SK-N-SH (cell line): ENCODE measurements around the gene UBALD1.

Experiments used
- EZH2phosphoT487 ChIP-seq: fragments of 200-600 bp; sonication (generic); IDR thresholded peaks from 2 replicates; pipeline ENCODE4 v1.6.1; 2017; ENCODE audit warnings: low read depth, mixed run types, mild to moderate bottlenecking, antibody characterized with exemption, moderate library complexity, borderline replicate concordance
- MEF2A ChIP-seq: IDR thresholded peaks from 2 replicates; pipeline ENCODE4 v1.4.0; 2012; ENCODE audit warnings: low read depth, borderline replicate concordance
- TF ChIP-seq, protein P1 (sequence below): IDR thresholded peaks from 2 replicates; pipeline ENCODE4 v1.4.0; 2012; ENCODE audit warnings: low read depth, borderline replicate concordance
- TF ChIP-seq, protein P2 (sequence below): fragments of 200-600 bp; sonication (generic); IDR thresholded peaks from 2 replicates; pipeline ENCODE4 v1.6.1; 2017; ENCODE audit warnings: antibody characterized with exemption, mild to moderate bottlenecking, moderate library complexity
- TF ChIP-seq, protein P3 (sequence below): IDR thresholded peaks from 2 replicates; pipeline ENCODE4 v1.4.0; 2012; ENCODE audit warnings: low read depth
- TF ChIP-seq, protein P4 (sequence below): fragments of 150-350 bp; IDR thresholded peaks from 2 replicates; pipeline ENCODE4 v1.6.1; 2016; ENCODE audit warnings: mild to moderate bottlenecking, low read depth, low read length

DNA sequence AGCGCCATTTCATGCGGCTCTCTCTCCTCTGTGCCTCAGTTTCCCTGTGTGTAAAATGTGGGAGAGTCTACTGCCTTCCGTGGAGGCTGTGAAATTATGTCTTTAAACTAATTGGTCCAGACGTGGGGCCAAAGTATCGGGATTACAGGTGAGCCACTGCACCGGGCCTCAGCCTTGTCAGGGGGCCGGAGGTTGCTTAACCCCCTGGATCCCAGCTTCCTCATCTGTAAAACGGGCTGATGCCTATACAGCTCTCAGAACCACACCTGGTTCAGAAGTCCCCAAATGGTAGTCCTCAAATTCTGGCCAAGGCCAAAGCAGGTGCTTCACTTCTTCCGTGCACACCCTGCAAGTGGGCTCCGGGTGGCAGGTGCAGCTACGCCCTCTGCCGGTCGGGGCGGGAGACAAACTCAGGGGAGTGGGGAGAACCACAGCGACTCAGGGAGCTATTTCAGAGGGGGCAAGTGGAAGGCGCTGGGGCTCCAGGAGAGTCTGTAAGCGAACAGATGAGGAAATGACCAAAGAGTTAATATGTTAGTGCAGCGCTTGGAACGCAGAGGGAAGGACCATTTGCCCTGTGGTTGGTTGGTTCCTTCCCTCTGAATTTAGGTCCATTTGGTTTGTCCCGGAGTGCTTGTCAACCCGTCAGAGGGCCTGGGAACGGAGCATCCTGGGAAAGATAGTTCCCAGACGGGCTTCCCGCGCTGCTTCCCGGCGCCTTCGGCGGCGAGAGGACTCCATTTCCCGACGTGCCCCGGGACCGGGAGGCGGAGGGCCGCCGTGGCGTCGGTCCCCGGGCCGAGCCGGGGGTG is 9.5 kb upstream of the UBALD1 start, which contains the start of gene MGRN1:
- TF ChIP-seq, protein P1, sequence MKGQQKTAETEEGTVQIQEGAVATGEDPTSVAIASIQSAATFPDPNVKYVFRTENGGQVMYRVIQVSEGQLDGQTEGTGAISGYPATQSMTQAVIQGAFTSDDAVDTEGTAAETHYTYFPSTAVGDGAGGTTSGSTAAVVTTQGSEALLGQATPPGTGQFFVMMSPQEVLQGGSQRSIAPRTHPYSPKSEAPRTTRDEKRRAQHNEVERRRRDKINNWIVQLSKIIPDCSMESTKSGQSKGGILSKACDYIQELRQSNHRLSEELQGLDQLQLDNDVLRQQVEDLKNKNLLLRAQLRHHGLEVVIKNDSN = no peak
- TF ChIP-seq, protein P2, sequence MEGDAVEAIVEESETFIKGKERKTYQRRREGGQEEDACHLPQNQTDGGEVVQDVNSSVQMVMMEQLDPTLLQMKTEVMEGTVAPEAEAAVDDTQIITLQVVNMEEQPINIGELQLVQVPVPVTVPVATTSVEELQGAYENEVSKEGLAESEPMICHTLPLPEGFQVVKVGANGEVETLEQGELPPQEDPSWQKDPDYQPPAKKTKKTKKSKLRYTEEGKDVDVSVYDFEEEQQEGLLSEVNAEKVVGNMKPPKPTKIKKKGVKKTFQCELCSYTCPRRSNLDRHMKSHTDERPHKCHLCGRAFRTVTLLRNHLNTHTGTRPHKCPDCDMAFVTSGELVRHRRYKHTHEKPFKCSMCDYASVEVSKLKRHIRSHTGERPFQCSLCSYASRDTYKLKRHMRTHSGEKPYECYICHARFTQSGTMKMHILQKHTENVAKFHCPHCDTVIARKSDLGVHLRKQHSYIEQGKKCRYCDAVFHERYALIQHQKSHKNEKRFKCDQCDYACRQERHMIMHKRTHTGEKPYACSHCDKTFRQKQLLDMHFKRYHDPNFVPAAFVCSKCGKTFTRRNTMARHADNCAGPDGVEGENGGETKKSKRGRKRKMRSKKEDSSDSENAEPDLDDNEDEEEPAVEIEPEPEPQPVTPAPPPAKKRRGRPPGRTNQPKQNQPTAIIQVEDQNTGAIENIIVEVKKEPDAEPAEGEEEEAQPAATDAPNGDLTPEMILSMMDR = peak; percentile 99
- TF ChIP-seq EZH2phosphoT487 (no peak), MEF2A (no peak)
- TF ChIP-seq, protein P3, sequence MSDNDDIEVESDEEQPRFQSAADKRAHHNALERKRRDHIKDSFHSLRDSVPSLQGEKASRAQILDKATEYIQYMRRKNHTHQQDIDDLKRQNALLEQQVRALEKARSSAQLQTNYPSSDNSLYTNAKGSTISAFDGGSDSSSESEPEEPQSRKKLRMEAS = peak; percentile 40; the same call in 1 of the 2 replicates
- TF ChIP-seq, protein P4, sequence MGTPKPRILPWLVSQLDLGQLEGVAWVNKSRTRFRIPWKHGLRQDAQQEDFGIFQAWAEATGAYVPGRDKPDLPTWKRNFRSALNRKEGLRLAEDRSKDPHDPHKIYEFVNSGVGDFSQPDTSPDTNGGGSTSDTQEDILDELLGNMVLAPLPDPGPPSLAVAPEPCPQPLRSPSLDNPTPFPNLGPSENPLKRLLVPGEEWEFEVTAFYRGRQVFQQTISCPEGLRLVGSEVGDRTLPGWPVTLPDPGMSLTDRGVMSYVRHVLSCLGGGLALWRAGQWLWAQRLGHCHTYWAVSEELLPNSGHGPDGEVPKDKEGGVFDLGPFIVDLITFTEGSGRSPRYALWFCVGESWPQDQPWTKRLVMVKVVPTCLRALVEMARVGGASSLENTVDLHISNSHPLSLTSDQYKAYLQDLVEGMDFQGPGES = no peak
